ENCODE data around the gene LRFN2. TPM values are rescaled to one million over a fixed set of nuclear protein-coding genes. Genes with fewer than 3 reads are reported as not detected.

LRFN2 gene
- total and polyA plus RNA-seq, 5 donors from 2014 or later, result not detected

GRCh38 chr6:40344566-40345167 is 242.5 kb downstream of the LRFN2 start:
- Histone ChIP-seq H3K4me3 (ENCODE audit: low read depth, low read length) (no peak overlapping the region), H3K27ac (ENCODE audit: insufficient read depth, low read length, poor library complexity, severe bottlenecking) (no peak overlapping the region), H3K4me1 (ENCODE audit: control insufficient read depth, insufficient read depth, low read length, poor library complexity, severe bottlenecking) (no peaks in the 10 kb centered on the region), H3K27me3 (ENCODE audit: control insufficient read depth, insufficient read depth, low read length) (no peaks in the 10 kb centered on the region), H3K36me3 (ENCODE audit: control insufficient read depth, insufficient read depth, low read length) (no peaks in the 10 kb centered on the region), H3K9me3 (ENCODE audit: control insufficient read depth in 2 of 2, low read length in 2 of 2) (no peaks in the 10 kb centered on the region)
- Mint-ChIP-seq H3K36me3 (no peaks in the 10 kb centered on the region), H3K4me3 (no peak overlapping the region), H3K9me3 (no peaks in the 10 kb centered on the region), H3K4me1 (no peaks in the 10 kb centered on the region), H3K27me3 (no peaks in the 10 kb centered on the region), H3K27ac (no peak overlapping the region)
- no peak for ATAC-seq (ENCODE audit: low read depth in 2 of 2)
- no peak for DNase-seq

DNA sequence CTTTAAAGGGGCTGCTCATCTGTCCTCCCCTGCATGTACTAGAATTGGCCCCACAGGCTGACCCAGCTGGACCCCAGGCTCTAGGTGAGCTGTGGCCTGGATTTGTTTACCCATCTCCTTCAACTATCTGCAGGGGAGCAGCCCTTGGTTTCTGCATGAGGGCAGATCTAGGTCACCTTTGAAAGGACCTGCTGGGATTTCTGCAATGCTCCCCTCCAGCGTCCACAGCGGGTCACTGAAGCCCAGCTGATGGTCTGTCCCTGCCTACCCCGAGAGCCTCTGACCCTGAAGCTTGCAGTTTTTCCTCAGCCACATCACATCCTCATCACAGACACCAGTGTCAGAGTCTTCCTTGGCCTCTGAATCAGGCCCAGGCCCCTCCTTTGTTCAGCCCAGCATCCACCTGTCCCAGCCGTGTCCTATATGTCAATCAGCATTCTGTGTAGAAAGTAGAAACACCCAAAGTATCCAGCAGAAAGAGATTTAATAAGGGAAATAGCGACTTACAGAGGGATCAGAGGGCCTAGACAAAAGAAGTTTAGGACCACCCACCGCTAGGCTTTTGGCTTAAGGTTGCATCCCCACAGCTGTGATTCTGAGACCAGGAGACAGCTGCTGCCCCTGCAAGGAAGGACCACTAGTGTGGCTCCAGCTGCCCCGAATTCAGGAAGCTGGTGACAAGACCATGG is 243.1 kb downstream of the LRFN2 start:
- Histone ChIP-seq H3K4me3 (ENCODE audit: low read depth, low read length) (no peak overlapping the region), H3K4me1 (ENCODE audit: control insufficient read depth, insufficient read depth, low read length, poor library complexity, severe bottlenecking) (no peaks in the 10 kb centered on the region), H3K27me3 (ENCODE audit: control insufficient read depth, insufficient read depth, low read length) (no peaks in the 10 kb centered on the region), H3K9me3 (ENCODE audit: control insufficient read depth in 2 of 2, low read length in 2 of 2) (no peaks in the 10 kb centered on the region), H3K27ac (ENCODE audit: insufficient read depth, low read length, poor library complexity, severe bottlenecking) (no peak overlapping the region), H3K36me3 (ENCODE audit: control insufficient read depth, insufficient read depth, low read length) (no peaks in the 10 kb centered on the region)
- DNase-seq (no peak), ATAC-seq (ENCODE audit: low read depth in 2 of 2) (no peak)
- no peak overlapping the region for H3K4me3 Mint-ChIP-seq
- H3K4me1 Mint-ChIP-seq, result no peaks in the 10 kb centered on the region
- H3K27ac Mint-ChIP-seq, result no peak overlapping the region
- no peaks in the 10 kb centered on the region for H3K27me3 Mint-ChIP-seq
- no peaks in the 10 kb centered on the region for H3K9me3 Mint-ChIP-seq
- no peaks in the 10 kb centered on the region for H3K36me3 Mint-ChIP-seq

DNA sequence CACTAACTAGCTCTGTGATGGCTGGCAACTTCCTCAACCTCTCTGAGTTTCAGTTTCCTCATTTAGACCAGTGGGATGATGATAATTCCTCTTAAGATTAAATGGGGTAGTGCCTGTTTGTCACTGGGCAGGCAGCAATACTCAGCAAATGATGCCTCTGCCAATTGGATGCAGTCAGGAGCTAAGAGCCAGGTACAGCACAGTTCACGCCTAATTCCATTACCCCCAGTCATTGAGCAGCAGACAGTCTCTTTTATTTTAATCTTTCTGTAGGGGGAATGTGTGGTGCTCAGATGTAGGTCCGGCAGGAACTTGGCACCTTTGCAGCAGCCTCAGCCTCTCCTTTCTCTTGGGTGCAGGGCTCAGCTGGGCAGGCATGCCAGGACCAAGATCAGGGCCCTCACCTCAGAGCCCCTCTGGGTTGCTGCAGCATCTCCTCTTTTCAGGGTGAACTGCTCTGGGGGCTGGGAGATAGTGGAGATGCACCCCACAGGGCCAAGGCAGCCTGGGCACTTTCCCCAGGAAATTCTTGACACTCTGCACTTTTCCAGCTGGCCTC is 243.8 kb downstream of the LRFN2 start:
- no peaks in the 10 kb centered on the region for H3K4me1 Mint-ChIP-seq
- no peak for ATAC-seq (ENCODE audit: low read depth in 2 of 2)
- Histone ChIP-seq H3K9me3 (ENCODE audit: control insufficient read depth in 2 of 2, low read length in 2 of 2) (no peaks in the 10 kb centered on the region), H3K27me3 (ENCODE audit: control insufficient read depth, insufficient read depth, low read length) (no peaks in the 10 kb centered on the region), H3K4me3 (ENCODE audit: low read depth, low read length) (no peak overlapping the region), H3K4me1 (ENCODE audit: control insufficient read depth, insufficient read depth, low read length, poor library complexity, severe bottlenecking) (no peaks in the 10 kb centered on the region), H3K36me3 (ENCODE audit: control insufficient read depth, insufficient read depth, low read length) (no peaks in the 10 kb centered on the region), H3K27ac (ENCODE audit: insufficient read depth, low read length, poor library complexity, severe bottlenecking) (no peak overlapping the region)
- H3K9me3 Mint-ChIP-seq, result no peaks in the 10 kb centered on the region
- no peaks in the 10 kb centered on the region for H3K36me3 Mint-ChIP-seq
- no peak overlapping the region for H3K27ac Mint-ChIP-seq
- no peaks in the 10 kb centered on the region for H3K27me3 Mint-ChIP-seq
- no peak overlapping the region for H3K4me3 Mint-ChIP-seq
- DNase-seq, result no peak

DNA sequence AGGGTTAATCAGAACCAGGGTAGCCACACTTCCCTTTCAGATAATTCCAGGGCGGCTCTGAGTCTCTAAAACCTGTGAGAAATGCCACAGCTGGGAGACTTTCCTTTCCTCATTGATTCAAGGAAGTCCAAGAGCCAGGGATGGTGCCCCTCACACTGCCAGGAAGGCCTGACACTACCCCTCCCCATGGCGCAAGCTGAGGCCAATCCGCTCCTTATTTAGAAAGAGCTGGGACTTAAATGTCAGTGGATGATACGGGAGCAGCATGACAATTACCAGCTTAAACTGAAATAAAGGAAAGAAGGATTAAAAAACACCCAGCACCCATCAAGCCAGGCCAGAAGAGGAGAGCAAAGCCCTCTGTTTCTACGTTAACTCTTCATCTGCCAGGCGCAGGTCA is 244.4 kb downstream of the LRFN2 start:
- H3K9me3 Mint-ChIP-seq, result no peaks in the 10 kb centered on the region

DNA sequence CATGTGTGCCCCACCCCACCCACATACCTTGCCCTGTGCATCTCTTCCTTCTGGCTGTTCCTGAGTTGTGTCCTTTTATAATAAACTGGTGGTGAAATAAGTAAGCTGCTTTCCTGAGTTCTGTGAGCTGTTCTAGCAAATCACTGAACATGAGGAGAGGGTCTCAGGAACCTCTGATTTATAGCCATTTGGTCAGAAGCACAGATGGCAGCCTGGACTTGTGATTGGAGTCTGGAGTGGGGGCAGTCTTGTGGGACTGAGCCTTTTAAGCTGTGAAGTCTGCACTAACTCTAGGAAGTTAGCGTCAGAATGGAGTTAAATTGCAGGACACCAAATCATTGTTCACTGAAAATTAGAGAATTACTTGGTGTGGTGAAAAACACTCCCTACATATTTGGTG is 245.4 kb downstream of the LRFN2 start:
- ATAC-seq (ENCODE audit: low read depth in 2 of 2) (no peak), DNase-seq (no peak)
- H3K27ac Mint-ChIP-seq, result no peak overlapping the region
- no peaks in the 10 kb centered on the region for H3K4me1 ChIP-seq (ENCODE audit: control insufficient read depth, insufficient read depth, low read length, poor library complexity, severe bottlenecking)
- no peaks in the 10 kb centered on the region for H3K36me3 Mint-ChIP-seq
- H3K27me3 ChIP-seq (ENCODE audit: control insufficient read depth, insufficient read depth, low read length), result no peaks in the 10 kb centered on the region
- H3K4me1 Mint-ChIP-seq, result no peaks in the 10 kb centered on the region
- H3K9me3 Mint-ChIP-seq, result no peaks in the 10 kb centered on the region
- no peaks in the 10 kb centered on the region for H3K9me3 ChIP-seq (ENCODE audit: control insufficient read depth in 2 of 2, low read length in 2 of 2)
- no peaks in the 10 kb centered on the region for H3K36me3 ChIP-seq (ENCODE audit: control insufficient read depth, insufficient read depth, low read length)
- H3K4me3 ChIP-seq (ENCODE audit: low read depth, low read length), result no peak overlapping the region
- no peak overlapping the region for H3K27ac ChIP-seq (ENCODE audit: insufficient read depth, low read length, poor library complexity, severe bottlenecking)
- no peak overlapping the region for H3K4me3 Mint-ChIP-seq
- no peaks in the 10 kb centered on the region for H3K27me3 Mint-ChIP-seq

More for the DNA sequence above, 244.4 kb downstream of the LRFN2 start:
- no peak for ATAC-seq (ENCODE audit: low read depth in 2 of 2)
- Histone ChIP-seq H3K4me1 (ENCODE audit: control insufficient read depth, insufficient read depth, low read length, poor library complexity, severe bottlenecking) (no peaks in the 10 kb centered on the region), H3K4me3 (ENCODE audit: low read depth, low read length) (no peak overlapping the region), H3K27me3 (ENCODE audit: control insufficient read depth, insufficient read depth, low read length) (no peaks in the 10 kb centered on the region), H3K27ac (ENCODE audit: insufficient read depth, low read length, poor library complexity, severe bottlenecking) (no peak overlapping the region), H3K9me3 (ENCODE audit: control insufficient read depth in 2 of 2, low read length in 2 of 2) (no peaks in the 10 kb centered on the region), H3K36me3 (ENCODE audit: control insufficient read depth, insufficient read depth, low read length) (no peaks in the 10 kb centered on the region)
- DNase-seq, result no peak
- Mint-ChIP-seq H3K27ac (no peak overlapping the region), H3K27me3 (no peaks in the 10 kb centered on the region), H3K4me3 (no peak overlapping the region), H3K4me1 (no peaks in the 10 kb centered on the region), H3K36me3 (no peaks in the 10 kb centered on the region)
